Measurements from ENCODE around the gene DTHD1.

DNA sequence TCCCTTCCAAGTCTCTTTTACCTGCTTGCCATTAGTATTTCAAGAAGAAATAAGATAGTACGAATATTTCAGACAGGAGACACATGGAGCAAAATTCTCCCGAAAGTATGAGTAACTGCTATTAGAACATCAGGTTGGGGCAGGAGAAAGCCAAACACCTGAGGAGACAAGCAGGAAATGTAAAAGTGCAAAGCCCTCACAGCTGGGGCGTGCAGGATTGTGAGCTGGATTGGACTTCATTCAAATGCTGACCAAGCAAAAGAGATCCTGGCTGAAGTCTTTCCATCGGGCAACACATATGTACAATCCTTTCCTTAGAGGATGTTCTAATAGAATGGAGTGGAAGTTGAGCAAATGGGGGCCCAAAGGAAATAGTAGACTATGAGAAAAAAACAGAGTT is 76.8 kb downstream of the DTHD1 start:
- no peak for TF ChIP-seq POLR2A (IDR thresholded peaks at IDR 0.05)
- TF ChIP-seq CTCF (IDR thresholded peaks at IDR 0.05 in 8 of 11, conservative IDR thresholded peaks at IDR 0.05 in 3 of 11), result no peak
